ENCODE data around the gene EP400.

DNA sequence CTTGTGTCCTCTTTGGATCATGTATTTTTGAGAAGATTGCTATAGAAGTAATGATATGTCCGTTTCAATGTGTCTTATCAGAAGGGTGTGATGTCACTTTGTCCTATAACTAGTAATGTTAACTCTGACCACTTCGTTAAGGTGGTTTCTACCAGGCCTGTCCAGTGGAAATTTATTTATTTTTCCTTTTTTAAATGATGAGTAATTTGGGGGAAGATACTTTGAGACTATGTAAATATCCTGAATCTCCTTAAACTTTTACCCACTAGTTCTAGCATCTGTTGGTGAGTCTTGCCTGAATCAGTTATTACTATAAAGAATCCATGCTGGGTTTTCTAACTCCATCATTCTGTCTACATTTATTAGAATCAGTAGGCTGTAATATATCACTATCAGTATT, 15.3 kb downstream of the EP400 start:
- TF ChIP-seq POLR2A (IDR thresholded peaks at IDR 0.05), result no peak
- TF ChIP-seq, protein P1, sequence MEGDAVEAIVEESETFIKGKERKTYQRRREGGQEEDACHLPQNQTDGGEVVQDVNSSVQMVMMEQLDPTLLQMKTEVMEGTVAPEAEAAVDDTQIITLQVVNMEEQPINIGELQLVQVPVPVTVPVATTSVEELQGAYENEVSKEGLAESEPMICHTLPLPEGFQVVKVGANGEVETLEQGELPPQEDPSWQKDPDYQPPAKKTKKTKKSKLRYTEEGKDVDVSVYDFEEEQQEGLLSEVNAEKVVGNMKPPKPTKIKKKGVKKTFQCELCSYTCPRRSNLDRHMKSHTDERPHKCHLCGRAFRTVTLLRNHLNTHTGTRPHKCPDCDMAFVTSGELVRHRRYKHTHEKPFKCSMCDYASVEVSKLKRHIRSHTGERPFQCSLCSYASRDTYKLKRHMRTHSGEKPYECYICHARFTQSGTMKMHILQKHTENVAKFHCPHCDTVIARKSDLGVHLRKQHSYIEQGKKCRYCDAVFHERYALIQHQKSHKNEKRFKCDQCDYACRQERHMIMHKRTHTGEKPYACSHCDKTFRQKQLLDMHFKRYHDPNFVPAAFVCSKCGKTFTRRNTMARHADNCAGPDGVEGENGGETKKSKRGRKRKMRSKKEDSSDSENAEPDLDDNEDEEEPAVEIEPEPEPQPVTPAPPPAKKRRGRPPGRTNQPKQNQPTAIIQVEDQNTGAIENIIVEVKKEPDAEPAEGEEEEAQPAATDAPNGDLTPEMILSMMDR (IDR thresholded peaks at IDR 0.05), result no peak

All from adrenal gland (tissue), 5 donors.